ENCODE data around the gene C9orf85. TPM values are rescaled to one million over a fixed set of nuclear protein-coding genes. Genes with fewer than 3 reads are reported as not detected.

Gene C9orf85
- total RNA-seq, 2 experiments from 2014 or later: 5.6 to 14.2 TPM

GRCh38 chr9:71928806-71929205 lies 17.4 kb downstream of the C9orf85 start:
- peaks cover 19% of the 10 kb centered on the region; the same call in 1 of the 2 replicates for H3K79me2 ChIP-seq (ENCODE audit: insufficient read depth, low read depth, low read length)
- H3K36me3 ChIP-seq (ENCODE audit: insufficient read depth, low read length): no peaks in the 10 kb centered on the region
- no peak for DNase-seq (ENCODE audit: low spot score)
- no TSS peak for BruUV-seq (replicated peaks)
- intact Hi-C loops (cut with micrococcal nuclease; ENCODE audit: unreplicated experiment): no loop called here
- no peaks in the 10 kb centered on the region for H3K9me3 ChIP-seq (ENCODE audit: low read length)
- no peak overlapping the region for H2AFZ ChIP-seq (ENCODE audit: low read length)
- ChIA-PET POLR2A (interaction anchor here (0.6 to 1.6 kb wide), 3 partner anchors 10 to 459 kb away, joined by 4 to 7 read pairs (median 6); no protein-coding TSS in a partner anchor), CTCF (ENCODE audit: unreplicated experiment) (no interaction called here)
- no peaks in the 10 kb centered on the region for H3K9me2 ChIP-seq (ENCODE audit: insufficient read depth, low read length)
- 0 out of 2 replicates have a peak, but pooled peaks cover 5% of the 10 kb centered on the region for H4K20me1 ChIP-seq (ENCODE audit: insufficient read depth, low read length)
- H3K4me1 ChIP-seq (ENCODE audit: insufficient read depth, low read length, poor library complexity, severe bottlenecking): no peaks in the 10 kb centered on the region
- no peak overlapping the region for H3K27ac ChIP-seq (ENCODE audit: low read depth, low read length, poor library complexity, severe bottlenecking)
- no peak for TF ChIP-seq EZH2phosphoT487 (IDR thresholded peaks at IDR 0.05; ENCODE audit: borderline replicate concordance, low read depth, low read length)
- TF ChIP-seq, protein P1, sequence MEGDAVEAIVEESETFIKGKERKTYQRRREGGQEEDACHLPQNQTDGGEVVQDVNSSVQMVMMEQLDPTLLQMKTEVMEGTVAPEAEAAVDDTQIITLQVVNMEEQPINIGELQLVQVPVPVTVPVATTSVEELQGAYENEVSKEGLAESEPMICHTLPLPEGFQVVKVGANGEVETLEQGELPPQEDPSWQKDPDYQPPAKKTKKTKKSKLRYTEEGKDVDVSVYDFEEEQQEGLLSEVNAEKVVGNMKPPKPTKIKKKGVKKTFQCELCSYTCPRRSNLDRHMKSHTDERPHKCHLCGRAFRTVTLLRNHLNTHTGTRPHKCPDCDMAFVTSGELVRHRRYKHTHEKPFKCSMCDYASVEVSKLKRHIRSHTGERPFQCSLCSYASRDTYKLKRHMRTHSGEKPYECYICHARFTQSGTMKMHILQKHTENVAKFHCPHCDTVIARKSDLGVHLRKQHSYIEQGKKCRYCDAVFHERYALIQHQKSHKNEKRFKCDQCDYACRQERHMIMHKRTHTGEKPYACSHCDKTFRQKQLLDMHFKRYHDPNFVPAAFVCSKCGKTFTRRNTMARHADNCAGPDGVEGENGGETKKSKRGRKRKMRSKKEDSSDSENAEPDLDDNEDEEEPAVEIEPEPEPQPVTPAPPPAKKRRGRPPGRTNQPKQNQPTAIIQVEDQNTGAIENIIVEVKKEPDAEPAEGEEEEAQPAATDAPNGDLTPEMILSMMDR (conservative IDR thresholded peaks at IDR 0.05; ENCODE audit: low read length): no peak
- H3K4me3 ChIP-seq (ENCODE audit: low read depth, low read length, poor library complexity, severe bottlenecking): no peak overlapping the region
- H3K4me2 ChIP-seq (ENCODE audit: low read length): no peak overlapping the region

- Histone ChIP-seq H3K9me3 (ENCODE audit: low read length) (no peaks in the 10 kb centered on the region), H3K4me3 (ENCODE audit: low read depth, low read length, poor library complexity, severe bottlenecking) (no peak overlapping the region), H3K27ac (ENCODE audit: low read depth, low read length, poor library complexity, severe bottlenecking) (no peak overlapping the region), H2AFZ (ENCODE audit: low read length) (no peak overlapping the region), H3K4me1 (ENCODE audit: insufficient read depth, low read length, poor library complexity, severe bottlenecking) (no peaks in the 10 kb centered on the region), H3K4me2 (ENCODE audit: low read length) (no peak overlapping the region), H3K36me3 (ENCODE audit: insufficient read depth, low read length) (no peaks in the 10 kb centered on the region), H3K9me2 (ENCODE audit: insufficient read depth, low read length) (no peaks in the 10 kb centered on the region), H3K79me2 (ENCODE audit: insufficient read depth, low read depth, low read length) (peaks cover 15% of the 10 kb centered on the region; the same call in 1 of the 2 replicates), H4K20me1 (ENCODE audit: insufficient read depth, low read length) (0 out of 2 replicates have a peak, but pooled peaks cover 5% of the 10 kb centered on the region)
- POLR2A ChIA-PET: interaction anchor here (1.6 kb wide), 1 partner anchor 13 kb away, joined by 6 read pairs; no protein-coding TSS in a partner anchor
- no peak for DNase-seq (ENCODE audit: low spot score)
- no TSS peak for BruUV-seq (replicated peaks)
- TF ChIP-seq, protein P1 (conservative IDR thresholded peaks at IDR 0.05; ENCODE audit: low read length): no peak
- TF ChIP-seq EZH2phosphoT487 (IDR thresholded peaks at IDR 0.05; ENCODE audit: borderline replicate concordance, low read depth, low read length): no peak
- CTCF ChIA-PET (ENCODE audit: unreplicated experiment): no interaction called here
- intact Hi-C loops (cut with micrococcal nuclease; ENCODE audit: unreplicated experiment): no loop called here
Observed at GRCh38 chr9:71929223-71929622, 17.8 kb downstream of the C9orf85 start.

DNA sequence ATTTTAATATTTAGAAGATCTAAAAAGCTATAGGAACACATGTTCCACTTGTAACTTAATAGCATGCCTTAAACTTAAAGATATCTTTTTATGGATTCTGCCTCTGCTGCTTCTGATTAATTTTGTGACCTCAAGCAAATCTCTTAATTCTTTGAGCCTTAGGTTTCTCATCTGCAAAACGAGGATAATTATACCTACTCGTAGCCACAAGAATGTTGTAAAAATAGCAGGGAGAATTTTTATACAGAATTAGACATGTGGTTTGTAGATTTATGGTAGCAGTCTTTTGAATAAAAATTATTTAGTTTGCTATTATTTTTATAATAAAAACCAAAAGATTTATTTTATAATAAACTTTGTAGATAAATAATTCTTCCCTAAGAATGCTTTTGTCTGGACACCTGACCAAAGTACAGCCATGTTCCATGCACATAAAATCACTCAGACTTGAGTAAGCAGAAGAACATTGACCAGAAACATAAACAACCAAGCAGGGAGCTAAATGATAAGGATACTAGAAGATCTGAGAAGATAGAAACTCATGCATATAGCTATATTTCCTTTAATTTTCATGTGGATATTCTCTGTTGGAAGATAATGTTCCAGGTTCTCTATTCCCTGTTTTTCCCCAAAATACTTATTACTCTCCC lies 18.5 kb downstream of the C9orf85 start:
- POLR2A ChIA-PET: interaction anchor here (0.6 kb wide), 1 partner anchor 9 kb away, joined by 3 read pairs; no protein-coding TSS in a partner anchor
- H4K20me1 ChIP-seq (ENCODE audit: insufficient read depth, low read length): 0 out of 2 replicates have a peak, but pooled peaks cover 5% of the 10 kb centered on the region
- H3K9me2 ChIP-seq (ENCODE audit: insufficient read depth, low read length): no peaks in the 10 kb centered on the region
- no peak overlapping the region for H2AFZ ChIP-seq (ENCODE audit: low read length)
- no peak overlapping the region for H3K4me3 ChIP-seq (ENCODE audit: low read depth, low read length, poor library complexity, severe bottlenecking)
- H3K27ac ChIP-seq (ENCODE audit: low read depth, low read length, poor library complexity, severe bottlenecking): no peak overlapping the region
- no peaks in the 10 kb centered on the region for H3K36me3 ChIP-seq (ENCODE audit: insufficient read depth, low read length)
- no peaks in the 10 kb centered on the region for H3K9me3 ChIP-seq (ENCODE audit: low read length)
- BruUV-seq (replicated peaks): no TSS peak
- no peak overlapping the region for H3K4me2 ChIP-seq (ENCODE audit: low read length)
- H3K79me2 ChIP-seq (ENCODE audit: insufficient read depth, low read depth, low read length): peaks cover 12% of the 10 kb centered on the region; the same call in 1 of the 2 replicates
- no peak for TF ChIP-seq EZH2phosphoT487 (IDR thresholded peaks at IDR 0.05; ENCODE audit: borderline replicate concordance, low read depth, low read length)
- TF ChIP-seq, protein P1 (conservative IDR thresholded peaks at IDR 0.05; ENCODE audit: low read length): no peak
- DNase-seq (ENCODE audit: low spot score): no peak
- H3K4me1 ChIP-seq (ENCODE audit: insufficient read depth, low read length, poor library complexity, severe bottlenecking): no peaks in the 10 kb centered on the region
- CTCF ChIA-PET (ENCODE audit: unreplicated experiment): no interaction called here
- intact Hi-C loops (cut with micrococcal nuclease; ENCODE audit: unreplicated experiment): no loop called here

Measured in OCI-LY7 (cell line).